Sigmoid colon (tissue), 3 donors: ENCODE data around the gene NTM.

ENCODE experiments used
- CTCF ChIP-seq, 4 experiments: fragments of 450-650 bp in 3 of 4; fragments of 200-600 bp in 1 of 4; IDR thresholded peaks; one replicate each; pipeline ENCODE4 v1.5.1; 2016 to 2019; ENCODE audit warnings: antibody characterized with exemption in 4 of 4, mild to moderate bottlenecking in 3 of 4, moderate library complexity in 2 of 4
- POLR2A ChIP-seq, 2 donors: fragments of 450-650 bp; IDR thresholded peaks; one replicate each; pipeline ENCODE4 v1.6.1; 2016; ENCODE audit warnings: antibody characterized with exemption in 2 of 2, mild to moderate bottlenecking in 2 of 2, moderate library complexity in 2 of 2

GRCh38 chr11:132020001-132020400 lies 649.6 kb downstream of the NTM start:
- TF ChIP-seq POLR2A (IDR thresholded peaks at IDR 0.05), result no peak
- TF ChIP-seq CTCF (IDR thresholded peaks at IDR 0.05), result no peak
